Duodenal mucosa (tissue), 2 donors: Measurements from ENCODE around the gene CDON.
"Not testable (repeated sequence)": the region's sequence is repeated elsewhere in the genome, so short reads cannot be mapped to it uniquely, and the experiment has no call there.

ENCODE experiments used
- H3K27ac ChIP-seq: one replicate; pipeline ENCODE4 v1.7.0; 2013; ENCODE audit warnings: low read depth, low read length
- H3K27me3 ChIP-seq, 2 donors: one replicate each; pipeline ENCODE4 v1.7.0; 2013; ENCODE audit warnings: low read length in 2 of 2, control low read depth in 1 of 2; ENCODE audit not compliant: insufficient read depth in 2 of 2, control insufficient read depth in 1 of 2
- H3K36me3 ChIP-seq, 2 donors: one replicate each; pipeline ENCODE4 v1.7.0; 2013; ENCODE audit warnings: low read length in 2 of 2, control low read depth in 1 of 2; ENCODE audit not compliant: insufficient read depth in 2 of 2, control insufficient read depth in 1 of 2
- H3K4me1 ChIP-seq, 2 donors: one replicate each; pipeline ENCODE4 v1.7.0; 2013; ENCODE audit warnings: low read length in 2 of 2, control low read depth in 1 of 2; ENCODE audit not compliant: insufficient read depth in 2 of 2, control insufficient read depth in 1 of 2
- H3K4me3 ChIP-seq, 2 donors: one replicate each; pipeline ENCODE4 v1.7.0; 2013; ENCODE audit warnings: low read length in 2 of 2, low read depth in 1 of 2
- H3K9ac ChIP-seq, 2 donors: one replicate each; pipeline ENCODE4 v1.7.0; 2013; ENCODE audit warnings: low read length in 2 of 2, low read depth in 1 of 2
- H3K9me3 ChIP-seq, 2 donors: one replicate each; pipeline ENCODE4 v1.7.0; 2013; ENCODE audit warnings: low read length in 2 of 2, control low read depth in 1 of 2; ENCODE audit not compliant: control insufficient read depth in 1 of 2

CDON gene

DNA sequence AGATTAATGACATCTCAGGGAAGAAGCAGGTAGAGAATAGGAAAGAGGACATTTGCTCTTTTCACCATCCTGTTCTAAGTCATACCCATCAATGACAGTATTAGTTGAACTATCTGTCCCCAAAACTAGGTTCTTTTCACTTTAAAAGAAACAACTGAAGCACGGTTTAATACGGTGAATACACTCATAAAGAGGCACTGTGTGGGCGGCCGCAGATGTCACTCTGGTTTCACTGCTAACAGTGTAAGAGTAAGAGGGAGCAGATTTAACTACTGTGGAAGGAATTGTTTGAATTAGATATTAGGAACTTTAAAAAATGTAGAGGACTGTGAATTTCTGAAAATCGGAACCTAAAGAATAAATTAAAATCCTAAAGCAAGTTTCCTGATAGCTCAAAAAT is 67.4 kb downstream of the CDON start:
- Histone ChIP-seq H3K36me3 (no peaks in the 10 kb centered on the region), H3K27ac (no peak overlapping the region)

DNA sequence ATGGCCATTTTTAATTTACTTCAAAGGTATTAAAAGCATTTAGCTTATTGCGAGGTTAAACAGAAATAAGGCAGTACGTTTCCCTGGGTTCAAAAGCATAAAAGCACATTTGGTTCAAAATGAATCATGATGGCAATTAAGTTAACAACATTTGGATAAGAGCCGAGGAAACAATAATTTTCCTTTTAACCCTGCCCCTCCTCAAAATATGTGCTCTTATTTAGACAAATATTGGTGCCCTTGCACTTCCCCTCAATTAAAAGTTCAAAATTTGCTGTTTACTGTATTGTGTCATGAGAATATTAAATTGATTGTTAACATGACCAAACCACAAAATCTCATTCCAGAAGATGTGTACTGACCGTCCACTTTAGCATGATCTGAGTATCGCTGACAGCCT is 68.2 kb downstream of the CDON start:
- Histone ChIP-seq H3K4me3 (no peak overlapping the region), H3K27me3 (no peaks in the 10 kb centered on the region), H3K9ac (no peak overlapping the region), H3K27ac (no peak overlapping the region), H3K4me1 (no peaks in the 10 kb centered on the region), H3K9me3 (no peaks in the 10 kb centered on the region), H3K36me3 (no peaks in the 10 kb centered on the region)

More for the DNA sequence above, 67.4 kb downstream of the CDON start:
- no peak overlapping the region for H3K4me3 ChIP-seq
- no peaks in the 10 kb centered on the region for H3K27me3 ChIP-seq
- no peaks in the 10 kb centered on the region for H3K9me3 ChIP-seq
- H3K4me1 ChIP-seq: no peaks in the 10 kb centered on the region
- no peak overlapping the region for H3K9ac ChIP-seq

DNA sequence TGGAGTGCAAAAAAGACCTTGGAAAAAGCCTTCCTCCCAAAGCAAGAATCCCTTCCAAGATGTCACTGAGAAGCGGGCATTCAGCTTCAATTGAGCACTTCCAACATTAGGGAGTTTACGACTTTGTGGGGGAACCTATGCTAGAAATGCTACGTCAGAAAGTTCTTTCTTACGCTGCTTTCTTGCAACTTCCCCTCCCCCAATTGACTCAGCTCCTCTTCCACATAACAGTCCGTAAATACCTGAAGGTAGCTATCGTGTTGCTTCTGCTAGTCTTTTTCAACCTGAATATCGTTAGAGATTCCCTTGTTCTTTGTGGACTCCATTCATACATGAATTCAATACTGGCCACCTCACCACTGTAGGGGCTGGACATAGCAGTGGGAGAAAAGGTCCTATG is 69.8 kb downstream of the CDON start:
- Histone ChIP-seq H3K4me1 (no peaks in the 10 kb centered on the region), H3K4me3 (no peak overlapping the region), H3K36me3 (no peaks in the 10 kb centered on the region), H3K9me3 (no peaks in the 10 kb centered on the region), H3K27ac (no peak overlapping the region), H3K27me3 (no peaks in the 10 kb centered on the region), H3K9ac (no peak overlapping the region)

DNA sequence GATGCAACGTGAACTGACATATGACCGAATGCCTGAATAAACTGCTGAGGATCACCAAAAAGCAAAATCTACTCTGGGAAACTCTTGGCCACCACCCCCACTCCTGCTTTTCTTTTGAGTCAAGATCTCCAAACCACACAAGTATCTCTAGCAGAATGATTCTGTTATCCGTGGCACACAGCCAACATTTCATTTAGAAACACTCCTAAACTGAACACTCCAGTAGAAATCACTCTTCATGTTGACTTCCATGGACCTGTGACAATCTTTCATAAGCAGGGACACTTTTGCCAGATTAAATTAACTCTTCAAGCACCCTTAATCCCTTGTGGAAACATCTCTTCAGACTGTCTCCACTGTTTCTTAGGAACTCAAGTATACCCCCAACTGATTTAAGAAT is 72.4 kb downstream of the CDON start:
- no peak overlapping the region for H3K27ac ChIP-seq
- no peak overlapping the region for H3K9ac ChIP-seq
- H3K27me3 ChIP-seq: no peaks in the 10 kb centered on the region
- H3K4me3 ChIP-seq: no peak overlapping the region
- H3K4me1 ChIP-seq: no peaks in the 10 kb centered on the region
- no peaks in the 10 kb centered on the region for H3K36me3 ChIP-seq
- H3K9me3 ChIP-seq: no peaks in the 10 kb centered on the region

DNA sequence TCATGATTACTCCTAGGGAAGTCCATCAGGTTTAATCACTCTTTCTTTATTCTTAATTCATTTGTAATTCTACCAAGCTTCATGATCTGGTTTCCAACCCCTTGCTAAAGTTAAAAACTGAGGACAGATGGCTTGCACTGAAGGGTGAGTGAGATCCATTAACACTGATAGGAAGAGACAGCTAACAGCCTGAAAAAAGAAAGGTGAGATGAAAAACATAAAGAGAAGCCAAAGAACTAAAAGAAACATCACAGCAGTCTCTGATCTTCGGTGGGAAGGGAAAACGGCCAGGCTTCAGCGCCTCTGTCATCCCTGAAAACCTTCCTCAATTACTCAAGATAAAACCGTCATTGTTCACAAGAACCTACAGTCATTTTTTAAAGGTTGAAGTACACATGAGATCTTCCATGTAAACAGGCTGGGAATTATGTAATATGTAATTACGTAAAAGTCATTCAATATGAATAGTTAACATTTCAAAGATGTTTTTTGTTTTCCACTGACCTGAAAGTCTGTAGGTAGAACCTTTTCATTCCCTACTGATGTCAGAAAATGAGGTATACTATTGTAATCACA is 75.5 kb downstream of the CDON start:
- H3K4me1 ChIP-seq: no peaks in the 10 kb centered on the region
- H3K27me3 ChIP-seq: no peaks in the 10 kb centered on the region
- H3K4me3 ChIP-seq: no peak overlapping the region
- H3K36me3 ChIP-seq: no peaks in the 10 kb centered on the region
- H3K27ac ChIP-seq: no peak overlapping the region
- H3K9me3 ChIP-seq: no peaks in the 10 kb centered on the region
- H3K9ac ChIP-seq: no peak overlapping the region

DNA sequence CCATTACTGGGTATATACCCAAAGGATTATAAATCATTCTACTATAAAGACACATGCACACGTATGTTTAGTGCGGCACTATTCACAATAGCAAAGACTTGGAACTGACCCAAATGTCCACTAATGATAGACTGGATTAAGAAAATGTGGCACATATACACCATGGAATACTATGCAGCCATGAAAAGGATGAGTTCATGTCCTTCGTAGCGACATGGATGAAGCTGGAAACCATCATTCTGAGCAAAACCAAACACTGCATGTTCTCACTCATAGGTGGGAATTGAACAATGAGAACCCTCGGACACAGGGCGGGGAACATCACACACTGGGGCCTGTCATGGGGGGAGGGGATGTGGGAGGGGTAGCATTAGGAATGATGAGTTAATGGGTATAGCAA is 76.7 kb downstream of the CDON start:
- H3K9ac ChIP-seq, H3K4me3 ChIP-seq, H3K27me3 ChIP-seq, H3K27ac ChIP-seq, H3K4me1 ChIP-seq, H3K9me3 ChIP-seq, H3K36me3 ChIP-seq: not testable (repeated sequence)

DNA sequence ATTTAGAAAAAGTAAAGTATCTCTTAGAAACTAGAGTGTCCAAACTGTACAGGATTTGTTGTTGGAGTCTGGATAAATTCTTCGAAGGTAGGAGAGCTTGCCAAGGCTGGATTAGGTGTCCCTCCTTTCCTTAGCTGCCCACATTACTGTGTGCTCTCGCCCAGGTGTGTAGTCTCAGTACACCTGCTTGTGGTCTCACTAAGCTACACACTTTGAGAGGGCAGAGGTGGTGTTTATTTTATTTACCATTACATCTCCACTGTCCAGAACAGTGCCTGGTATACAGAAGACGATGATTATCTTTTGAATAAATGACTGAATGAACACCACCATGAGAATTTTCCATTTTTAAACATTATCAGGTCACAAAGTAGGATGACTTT is 80.3 kb downstream of the CDON start:
- H3K4me3 ChIP-seq: no peak overlapping the region
- no peaks in the 10 kb centered on the region for H3K4me1 ChIP-seq
- no peaks in the 10 kb centered on the region for H3K27me3 ChIP-seq
- H3K9me3 ChIP-seq: no peaks in the 10 kb centered on the region
- no peak overlapping the region for H3K27ac ChIP-seq
- H3K9ac ChIP-seq: no peak overlapping the region
- H3K36me3 ChIP-seq: no peaks in the 10 kb centered on the region

DNA sequence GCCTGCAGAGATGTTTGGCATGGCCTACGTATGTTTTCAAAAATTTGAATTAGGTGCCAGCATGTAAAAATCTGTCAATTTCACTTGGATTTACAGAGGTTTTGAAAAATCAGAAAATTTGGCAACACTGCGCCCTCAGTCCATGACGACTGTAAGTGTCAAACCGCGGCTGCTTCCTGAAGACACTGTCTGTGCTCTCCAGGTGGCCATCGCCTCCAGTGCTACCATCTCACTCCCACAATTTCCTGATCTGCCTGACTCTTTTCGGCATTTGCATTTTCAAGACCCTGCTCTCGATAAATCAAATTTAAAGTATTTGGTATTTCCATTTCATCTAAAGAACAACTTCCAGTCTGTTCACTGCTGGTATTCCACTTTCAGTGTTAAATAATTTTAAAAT is 82.2 kb downstream of the CDON start:
- H3K36me3 ChIP-seq: no peaks in the 10 kb centered on the region
- H3K27me3 ChIP-seq: no peaks in the 10 kb centered on the region
- H3K4me1 ChIP-seq: no peaks in the 10 kb centered on the region
- H3K9ac ChIP-seq: no peak overlapping the region
- no peak overlapping the region for H3K4me3 ChIP-seq
- no peaks in the 10 kb centered on the region for H3K9me3 ChIP-seq
- no peak overlapping the region for H3K27ac ChIP-seq

DNA sequence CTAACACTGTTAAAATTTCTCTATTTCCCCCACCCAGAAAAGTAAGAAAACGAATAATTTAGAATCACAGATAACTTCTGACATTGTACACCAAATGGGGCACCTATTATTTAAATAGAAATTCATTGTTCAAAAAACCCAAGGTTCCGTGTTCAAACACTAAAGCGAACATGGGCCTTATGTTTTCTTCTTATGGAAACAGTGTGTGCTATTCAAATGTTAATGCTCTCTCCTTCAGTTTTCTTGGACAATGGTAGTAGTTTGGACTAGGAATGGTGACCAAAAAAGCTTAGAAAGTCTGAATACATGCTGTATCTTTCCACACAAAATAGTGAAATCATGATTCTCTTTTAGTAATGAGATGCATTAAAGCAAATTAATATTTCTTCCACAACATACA is 83.2 kb downstream of the CDON start:
- H3K27me3 ChIP-seq: no peaks in the 10 kb centered on the region
- H3K36me3 ChIP-seq: no peaks in the 10 kb centered on the region

DNA sequence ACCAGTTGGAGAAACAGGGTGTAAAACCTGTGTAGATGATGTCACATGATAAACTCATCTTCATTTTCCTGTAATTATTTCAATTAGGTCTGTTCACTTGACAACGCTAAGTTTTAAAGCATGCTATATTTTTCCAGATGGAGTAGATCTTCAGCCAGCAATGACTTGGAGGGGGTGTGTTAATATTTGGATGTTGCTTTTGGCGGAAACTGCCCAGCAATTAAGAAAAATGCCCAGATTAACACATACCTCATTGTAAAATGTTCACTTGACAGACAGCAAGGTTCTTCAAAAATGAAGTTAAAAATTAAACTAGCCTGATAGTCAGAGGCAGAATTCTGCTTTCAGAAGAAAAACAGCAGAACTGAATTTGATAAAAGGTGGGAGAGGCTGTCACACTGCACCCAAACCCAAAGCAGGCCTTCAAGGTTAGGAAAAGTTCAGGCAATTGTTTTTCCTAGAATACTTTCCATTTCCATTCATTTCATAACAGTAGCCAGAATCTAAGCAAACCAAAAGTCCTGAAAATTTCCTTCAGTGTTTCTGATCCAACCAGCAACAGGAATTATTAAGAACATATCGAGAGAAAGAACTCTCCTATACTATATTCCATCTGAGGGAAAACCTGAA is 83.8 kb downstream of the CDON start:
- H3K9ac ChIP-seq: no peak overlapping the region
- H3K4me3 ChIP-seq: no peak overlapping the region
- H3K36me3 ChIP-seq: no peaks in the 10 kb centered on the region
- H3K9me3 ChIP-seq: no peaks in the 10 kb centered on the region
- H3K27me3 ChIP-seq: no peaks in the 10 kb centered on the region
- H3K27ac ChIP-seq: no peak overlapping the region
- H3K4me1 ChIP-seq: no peaks in the 10 kb centered on the region

More for the DNA sequence above, 83.2 kb downstream of the CDON start:
- Histone ChIP-seq H3K4me1 (no peaks in the 10 kb centered on the region), H3K9me3 (no peaks in the 10 kb centered on the region), H3K4me3 (no peak overlapping the region), H3K9ac (no peak overlapping the region), H3K27ac (no peak overlapping the region)
